Esophagus muscularis mucosa (tissue), 4 donors: ENCODE results near the gene SLC7A11. TPM values are rescaled to one million over a fixed set of nuclear protein-coding genes. Genes with fewer than 3 reads are reported as not detected.
"Not testable (repeated sequence)": the region's sequence is repeated elsewhere in the genome, so short reads cannot be mapped to it uniquely, and the experiment has no call there.

Experiments used
- DNase-seq: peaks from one replicate; pipeline ENCODE4 v3.0.0-alpha.2; 2017; ENCODE audit errors: extremely low spot score
- H3K27ac ChIP-seq, 4 donors: fragments of 200-600 bp; sonication (generic); replicated peaks in 1 of 4; 1 replicate in 3 of 4; 2 replicates in 1 of 4; pipeline ENCODE4 v1.5.1; 2016 to 2019; ENCODE audit warnings: mild to moderate bottlenecking in 1 of 4
- H3K27me3 ChIP-seq, 4 donors: fragments of 200-600 bp; sonication (generic); one replicate each; pipeline versions ENCODE4 v1.5.1 to v1.6.0; 2016 to 2019
- H3K36me3 ChIP-seq, 4 donors: fragments of 200-600 bp; sonication (generic); one replicate each; pipeline ENCODE4 v1.5.1; 2016 to 2019
- H3K4me1 ChIP-seq, 4 donors: fragments of 200-600 bp; sonication (generic); one replicate each; pipeline ENCODE4 v1.5.1; 2016 to 2019
- H3K4me3 ChIP-seq, 4 donors: fragments of 200-600 bp; sonication (generic); 1 replicate in 2 of 4; 2 replicates in 2 of 4; pipeline ENCODE4 v1.5.1; 2016 to 2019; ENCODE audit warnings: mild to moderate bottlenecking in 4 of 4, moderate library complexity in 1 of 4
- H3K9me3 ChIP-seq, 4 donors: fragments of 200-600 bp; sonication (generic); 1 replicate in 3 of 4; 2 replicates in 1 of 4; pipeline ENCODE4 v1.5.1; 2016 to 2019
- EP300 ChIP-seq: sonication (generic); formaldehyde crosslinking; IDR thresholded peaks from one replicate; pipeline ENCODE4 v1.6.1; 2017; ENCODE audit warnings: antibody characterized with exemption
- POLR2A ChIP-seq: fragments of 450-650 bp; IDR thresholded peaks from one replicate; pipeline ENCODE4 v1.6.1; 2017; ENCODE audit warnings: antibody characterized with exemption, moderate library complexity, mild to moderate bottlenecking, low read depth
- POLR2AphosphoS5 ChIP-seq, 2 donors: sonication (generic); formaldehyde crosslinking; IDR thresholded peaks; one replicate each; pipeline ENCODE4 v1.6.1; 2017; ENCODE audit warnings: antibody characterized with exemption in 2 of 2
- WGBS: methylation state at CpG from one replicate; pipeline ENCODE4 v1.1.5; 2018; 5-methylcytosine and 5-hydroxymethylcytosine counted together
- intact Hi-C: fragments of 100-400 bp; cut with DNase I; formaldehyde crosslinking; loops from one replicate; pipeline ENCODE4 v1.15.1; 2023
- total RNA-seq, 4 donors: library from RNA; depleted of rRNA; stranded (reverse); fragments of >200 nt; gene quantifications; one replicate each; pipeline versions ENCODE4 v1.1.0 to v1.2.1, GENCODE V29; 2016
- TF ChIP-seq, protein P1 (sequence below), 3 experiments: fragments of 200-600 bp in 2 of 3; fragments of 450-650 bp in 1 of 3; sonication (generic) in 2 of 3; IDR thresholded peaks; one replicate each; pipeline ENCODE4 v1.5.1; 2017 to 2019; ENCODE audit warnings: antibody characterized with exemption in 3 of 3, mild to moderate bottlenecking in 2 of 3, moderate library complexity in 1 of 3

The SLC7A11 gene
- total RNA-seq, 4 donors from 2014 or later: 0.19 to 0.83 (median 0.31) TPM

DNA sequence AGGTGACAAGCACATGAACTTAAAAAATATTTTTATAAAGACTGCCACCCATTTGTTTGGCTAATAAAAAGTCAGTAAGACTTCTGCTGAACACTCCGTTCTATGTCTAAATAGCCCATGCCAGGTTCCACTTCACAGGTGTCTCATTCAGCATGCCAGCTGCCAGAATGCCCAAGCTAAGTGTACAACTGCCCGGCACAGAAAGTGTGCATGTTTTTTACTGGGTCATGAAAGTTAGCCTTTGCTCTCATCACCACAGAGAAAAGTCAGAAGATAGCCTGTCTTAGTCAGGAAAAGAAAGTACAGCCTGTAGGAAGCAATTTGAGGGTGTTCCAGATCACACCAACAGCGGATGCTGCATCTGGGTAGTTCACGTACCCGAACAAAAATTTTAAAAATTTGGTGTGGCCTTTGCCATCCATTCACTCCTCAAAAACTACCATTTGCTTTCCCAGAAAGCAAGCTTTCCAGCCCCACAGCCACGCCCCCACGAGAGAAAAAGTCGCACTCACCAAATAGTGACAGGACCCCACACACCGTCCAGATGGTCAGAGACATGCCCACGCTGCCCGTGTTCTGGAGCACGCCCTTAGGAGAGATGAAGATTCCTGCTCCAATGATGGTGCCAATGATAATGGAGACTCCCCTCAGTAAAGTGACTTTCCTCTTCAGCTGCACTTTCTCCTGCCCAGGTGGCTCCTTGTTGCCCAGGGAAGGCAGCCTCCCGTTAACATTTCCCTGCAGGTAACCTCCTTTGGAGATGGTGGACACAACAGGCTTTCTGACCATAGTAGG is 671 bp downstream of the SLC7A11 start:
- DNase-seq: no peak
- intact Hi-C loops: no loop called here
- Histone ChIP-seq H3K36me3 (no peaks in the 10 kb centered on the region), H3K27ac (no peak overlapping the region), H3K27me3 (no peaks in the 10 kb centered on the region), H3K9me3 (no peaks in the 10 kb centered on the region), H3K4me3 (peak overlapping the region; percentile 20 to 44 (median 35)), H3K4me1 (peaks cover 0 to 9% (median 2%) of the 10 kb centered on the region in 4 donors)
- 85% methylated on average over 13 of the region's 13 CpGs for WGBS
- TF ChIP-seq, protein P1, sequence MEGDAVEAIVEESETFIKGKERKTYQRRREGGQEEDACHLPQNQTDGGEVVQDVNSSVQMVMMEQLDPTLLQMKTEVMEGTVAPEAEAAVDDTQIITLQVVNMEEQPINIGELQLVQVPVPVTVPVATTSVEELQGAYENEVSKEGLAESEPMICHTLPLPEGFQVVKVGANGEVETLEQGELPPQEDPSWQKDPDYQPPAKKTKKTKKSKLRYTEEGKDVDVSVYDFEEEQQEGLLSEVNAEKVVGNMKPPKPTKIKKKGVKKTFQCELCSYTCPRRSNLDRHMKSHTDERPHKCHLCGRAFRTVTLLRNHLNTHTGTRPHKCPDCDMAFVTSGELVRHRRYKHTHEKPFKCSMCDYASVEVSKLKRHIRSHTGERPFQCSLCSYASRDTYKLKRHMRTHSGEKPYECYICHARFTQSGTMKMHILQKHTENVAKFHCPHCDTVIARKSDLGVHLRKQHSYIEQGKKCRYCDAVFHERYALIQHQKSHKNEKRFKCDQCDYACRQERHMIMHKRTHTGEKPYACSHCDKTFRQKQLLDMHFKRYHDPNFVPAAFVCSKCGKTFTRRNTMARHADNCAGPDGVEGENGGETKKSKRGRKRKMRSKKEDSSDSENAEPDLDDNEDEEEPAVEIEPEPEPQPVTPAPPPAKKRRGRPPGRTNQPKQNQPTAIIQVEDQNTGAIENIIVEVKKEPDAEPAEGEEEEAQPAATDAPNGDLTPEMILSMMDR (IDR thresholded peaks at IDR 0.05): no peak
- TF ChIP-seq POLR2AphosphoS5 (IDR thresholded peaks at IDR 0.05) (no peak), POLR2A (no peak), EP300 (no peak)

DNA sequence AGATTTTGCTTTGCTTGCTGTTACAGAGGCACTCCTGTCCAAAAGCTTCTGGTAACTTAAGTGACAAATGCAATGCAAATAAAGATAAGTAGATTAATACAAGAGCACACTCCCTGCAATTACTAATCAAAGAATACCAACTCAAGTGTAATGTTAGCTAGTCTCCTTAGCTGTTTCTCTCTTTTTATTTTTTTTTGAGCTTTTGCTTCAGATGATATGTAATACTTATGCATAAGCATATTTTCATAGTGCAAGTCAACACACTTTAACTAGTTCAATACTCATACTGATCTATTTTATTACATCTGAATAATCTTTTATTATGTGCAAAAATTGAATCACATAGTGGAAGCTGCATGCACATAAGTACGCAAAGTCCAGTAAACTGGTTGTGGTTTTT is 2.7 kb downstream of the SLC7A11 start:
- TF ChIP-seq EP300: no peak
- TF ChIP-seq POLR2AphosphoS5 (IDR thresholded peaks at IDR 0.05): no peak
- TF ChIP-seq, protein P1 (IDR thresholded peaks at IDR 0.05): no peak
- TF ChIP-seq POLR2A: no peak
- no peak overlapping the region for H3K27ac ChIP-seq
- H3K9me3 ChIP-seq: no peaks in the 10 kb centered on the region
- H3K4me1 ChIP-seq: peaks cover 0 to 18% (median 2%) of the 10 kb centered on the region in 4 donors
- H3K36me3 ChIP-seq: no peaks in the 10 kb centered on the region
- no peak overlapping the region for H3K4me3 ChIP-seq
- intact Hi-C loops: no loop called here
- 0% methylated on average over 1 of the region's 1 CpG for WGBS
- DNase-seq: no peak
- H3K27me3 ChIP-seq: no peaks in the 10 kb centered on the region

DNA sequence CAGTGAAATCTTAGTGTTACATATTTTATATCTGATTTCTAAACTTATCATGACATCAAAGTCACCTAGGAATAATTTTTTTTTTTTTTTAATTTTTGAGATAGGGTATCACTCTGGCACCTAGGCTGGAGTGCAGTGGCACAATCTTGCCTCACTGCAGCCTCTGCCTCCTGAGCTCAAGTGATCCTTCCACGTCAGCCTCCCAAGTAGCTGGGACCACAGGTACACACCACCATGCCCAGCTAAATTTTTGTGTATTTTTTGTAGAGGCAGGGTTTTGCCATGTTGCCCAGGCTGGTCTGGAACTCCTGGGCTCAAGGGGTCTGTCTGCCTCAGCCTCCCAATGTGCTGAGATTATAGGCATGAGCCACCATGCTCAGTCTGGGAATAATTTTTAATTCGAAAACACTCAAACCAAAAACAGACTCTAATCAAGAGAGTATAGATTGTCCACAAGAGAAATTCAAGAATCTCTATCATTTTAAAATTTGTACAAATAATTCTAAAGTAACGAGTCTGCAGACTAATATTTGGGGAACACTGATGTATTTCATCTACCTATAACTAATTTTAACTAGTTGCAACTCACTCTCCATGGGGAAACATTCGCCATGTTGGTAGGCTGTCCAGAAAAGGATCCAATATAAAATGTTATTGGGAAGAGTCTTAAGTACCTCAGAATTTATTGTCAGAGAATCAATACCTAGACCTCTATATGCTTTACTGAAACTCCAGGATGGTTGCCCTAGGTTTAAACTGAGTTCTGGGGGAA is 3.4 kb downstream of the SLC7A11 start:
- TF ChIP-seq, protein P1 (IDR thresholded peaks at IDR 0.05): no peak
- no peak for TF ChIP-seq POLR2A
- no peak for TF ChIP-seq EP300
- no peak for TF ChIP-seq POLR2AphosphoS5 (IDR thresholded peaks at IDR 0.05)
- DNase-seq: no peak
- intact Hi-C loops: no loop called here
- Histone ChIP-seq H3K27me3 (no peaks in the 10 kb centered on the region), H3K9me3 (no peaks in the 10 kb centered on the region), H3K27ac (no peak overlapping the region), H3K4me1 (peaks cover 0 to 18% (median 2%) of the 10 kb centered on the region in 4 donors), H3K4me3 (no peak overlapping the region), H3K36me3 (no peaks in the 10 kb centered on the region)
- 95% methylated on average over 4 of the region's 4 CpGs for WGBS

DNA sequence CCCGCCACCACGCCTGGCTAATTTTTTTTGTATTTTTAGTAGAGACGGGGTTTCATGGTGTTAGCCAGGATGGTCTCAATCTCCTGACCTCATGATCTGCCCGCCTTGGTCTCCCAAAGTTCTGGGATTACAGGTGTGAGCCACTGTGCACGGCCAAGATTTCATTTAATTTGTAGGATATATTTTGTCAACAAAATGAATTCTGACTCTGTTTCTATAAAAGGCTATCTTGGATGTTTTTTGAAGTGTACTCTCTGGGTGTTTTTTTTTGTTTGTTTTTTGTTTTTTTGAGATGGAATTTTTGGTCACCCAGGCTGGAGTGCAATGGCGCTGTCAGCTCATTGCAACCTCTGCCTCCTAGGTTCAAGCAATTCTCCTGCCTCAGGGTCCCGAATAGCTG is 5.0 kb downstream of the SLC7A11 start:
- H3K27ac ChIP-seq, H3K36me3 ChIP-seq, DNase-seq, H3K4me3 ChIP-seq, H3K27me3 ChIP-seq, intact Hi-C loops, H3K9me3 ChIP-seq: not testable (repeated sequence)
- WGBS: 97% methylated on average over 7 of the region's 7 CpGs
- H3K4me1 ChIP-seq: peaks cover 0 to 16% (median 2%) of the 10 kb centered on the region in 4 donors

DNA sequence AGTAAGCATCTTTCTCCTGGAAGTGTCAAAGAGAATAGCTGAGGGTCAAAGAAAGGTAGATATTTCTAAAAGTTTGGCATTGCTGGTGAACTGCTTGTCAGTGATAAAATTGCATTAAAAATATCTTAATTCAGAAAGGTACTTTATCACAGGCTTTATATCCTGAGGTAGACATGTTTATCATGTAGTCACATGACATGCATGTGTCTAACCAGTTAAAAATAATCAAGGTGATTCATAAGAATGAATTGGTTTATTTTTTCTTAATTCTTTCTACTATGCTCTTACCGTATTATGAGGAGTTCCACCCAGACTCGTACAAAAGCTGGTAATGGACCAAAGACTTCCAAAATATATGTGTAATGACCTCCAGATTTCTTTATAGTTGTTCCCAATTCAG is 6.1 kb downstream of the SLC7A11 start:
- Histone ChIP-seq H3K9me3 (no peaks in the 10 kb centered on the region), H3K36me3 (no peaks in the 10 kb centered on the region), H3K4me3 (no peak overlapping the region), H3K4me1 (peaks cover 0 to 8% (median 0%) of the 10 kb centered on the region in 4 donors), H3K27ac (no peak overlapping the region), H3K27me3 (no peaks in the 10 kb centered on the region)
- DNase-seq: no peak
- TF ChIP-seq POLR2A: no peak
- no peak for TF ChIP-seq EP300
- no peak for TF ChIP-seq POLR2AphosphoS5 (IDR thresholded peaks at IDR 0.05)
- TF ChIP-seq, protein P1 (IDR thresholded peaks at IDR 0.05): no peak
- WGBS: 67% methylated on average over 2 of the region's 2 CpGs
- intact Hi-C loops: no loop called here
